Colonic mucosa (tissue), 4 donors: Measurements from ENCODE around the gene NPAS1. TPM values are rescaled to one million over a fixed set of nuclear protein-coding genes. Genes with fewer than 3 reads are reported as not detected.

Experiments
- DNase-seq: peaks from one replicate; pipeline ENCODE4 v3.0.0-alpha.2; 2020
- H3K27ac ChIP-seq: fragments of 200-600 bp; one replicate; pipeline ENCODE4 v1.8.0; 2021
- H3K27me3 ChIP-seq: fragments of 200-600 bp; one replicate; pipeline ENCODE4 v1.8.0; 2021
- H3K36me3 ChIP-seq: fragments of 200-600 bp; one replicate; pipeline ENCODE4 v1.8.0; 2021
- H3K4me1 ChIP-seq: fragments of 200-600 bp; one replicate; pipeline ENCODE4 v1.8.0; 2021; ENCODE audit warnings: mild to moderate bottlenecking
- H3K4me3 ChIP-seq: fragments of 200-600 bp; one replicate; pipeline ENCODE4 v1.8.0; 2021
- H3K9ac ChIP-seq, 2 donors: one replicate each; pipeline ENCODE4 v1.7.0; 2013; ENCODE audit warnings: control low read depth in 2 of 2, low read depth in 2 of 2, low read length in 2 of 2
- H3K9me3 ChIP-seq: fragments of 200-600 bp; one replicate; pipeline ENCODE4 v1.8.0; 2021
- CTCF ChIP-seq: fragments of 200-600 bp; IDR thresholded peaks from one replicate; pipeline ENCODE4 v1.8.0; 2022; ENCODE audit warnings: antibody characterized with exemption, mild to moderate bottlenecking
- intact Hi-C: fragments of 100-400 bp; cut with DNase I; formaldehyde crosslinking; loops from one replicate; pipeline ENCODE4 v1.14.1; 2022
- total RNA-seq, 2 donors: library from RNA; stranded (reverse); fragmentation: NEBNext Ultra II Directional in 1 of 2; extraction: Animal tissue kit (Norgen Biotek cat#: 25700) in 1 of 2; gene quantifications; one replicate each; pipeline ENCODE4 v1.2.1, GENCODE V29; 2021
- donor health status: healthy.
- donor health status: DM: no; HTN: no; CAD: no.
- donor health status: DM: no; HTN: no; CAD: no.

NPAS1 gene
- total RNA-seq, 2 donors from 2014 or later = 0.35 to 0.64 TPM

DNA sequence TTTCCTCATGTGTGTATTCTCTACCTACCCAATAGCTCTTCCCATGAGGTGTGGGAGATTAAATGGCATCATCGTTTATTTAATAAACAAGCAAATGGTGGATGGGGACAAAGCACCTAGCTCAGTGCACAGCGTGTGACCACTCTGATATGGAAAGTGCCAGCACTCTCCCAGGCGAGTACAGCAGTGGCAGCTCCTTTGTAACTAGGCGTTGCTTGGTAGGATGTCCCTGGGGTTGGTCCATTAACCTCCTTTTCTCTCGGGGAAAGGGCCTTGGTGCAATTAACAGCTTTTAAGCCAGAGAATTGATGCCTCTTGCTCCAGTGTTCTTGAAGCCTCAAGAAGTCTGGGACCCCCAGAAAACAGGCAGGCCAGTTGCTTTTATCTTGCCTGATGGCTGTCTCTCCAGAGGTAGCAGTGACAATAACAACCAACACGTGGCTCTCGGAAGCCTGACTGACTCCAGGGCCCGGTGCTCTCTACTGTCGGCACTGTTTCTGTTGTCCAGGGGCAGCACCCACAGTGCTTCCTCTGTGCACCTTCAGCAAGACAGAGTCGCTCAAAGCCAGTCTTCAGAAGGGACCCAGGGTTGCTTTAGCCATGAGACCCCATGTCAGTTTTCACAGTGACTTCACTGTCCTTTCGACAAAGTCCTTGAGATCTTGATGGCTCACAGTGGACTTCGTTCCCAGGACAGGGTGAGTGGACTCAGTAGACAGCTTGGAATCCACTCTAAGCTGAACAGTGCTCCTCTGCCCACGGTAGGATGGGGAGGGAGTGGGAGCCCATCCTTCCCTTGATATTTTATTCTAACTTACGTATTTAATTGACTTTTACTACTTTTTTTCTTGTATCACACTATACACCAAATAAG lies 33.9 kb upstream of the NPAS1 start:
- H3K4me3 ChIP-seq = no peak overlapping the region
- no peak for DNase-seq
- H3K27ac ChIP-seq = no peak overlapping the region
- H3K27me3 ChIP-seq = no peaks in the 10 kb centered on the region
- H3K9ac ChIP-seq = no peak overlapping the region
- no peaks in the 10 kb centered on the region for H3K36me3 ChIP-seq
- no peak for TF ChIP-seq CTCF
- intact Hi-C loops = no loop called here
- no peaks in the 10 kb centered on the region for H3K4me1 ChIP-seq
- no peaks in the 10 kb centered on the region for H3K9me3 ChIP-seq

DNA sequence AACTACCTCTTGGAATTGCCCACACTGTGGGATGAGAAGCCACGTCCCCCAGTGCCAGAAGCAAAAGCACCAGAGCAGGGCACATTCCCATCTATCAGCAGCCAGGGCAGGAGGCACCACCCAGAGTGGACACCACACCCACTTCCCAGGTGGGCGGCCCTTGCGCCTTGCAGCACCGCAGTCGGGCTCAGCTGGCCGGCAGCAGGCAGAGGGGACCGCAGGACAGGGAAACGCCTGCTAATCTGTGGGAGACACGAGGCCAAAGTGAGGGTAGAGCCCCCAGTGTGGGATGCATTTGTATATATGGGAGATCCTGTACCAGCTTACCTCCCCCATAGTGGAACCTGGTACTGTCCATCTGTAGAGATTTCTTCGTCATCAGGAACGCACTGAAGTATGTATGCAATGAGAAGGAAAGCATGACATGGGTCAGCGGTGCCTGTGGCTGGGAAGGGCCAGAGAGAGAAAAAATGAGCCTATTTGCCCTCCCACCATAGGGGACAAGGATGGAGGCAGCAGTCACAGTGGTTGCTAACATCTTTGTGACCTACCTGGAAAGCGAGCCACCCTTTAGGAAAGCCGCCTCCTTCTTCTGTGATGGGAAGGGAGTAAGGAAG lies 30.9 kb upstream of the NPAS1 start:
- H3K36me3 ChIP-seq = no peaks in the 10 kb centered on the region

DNA sequence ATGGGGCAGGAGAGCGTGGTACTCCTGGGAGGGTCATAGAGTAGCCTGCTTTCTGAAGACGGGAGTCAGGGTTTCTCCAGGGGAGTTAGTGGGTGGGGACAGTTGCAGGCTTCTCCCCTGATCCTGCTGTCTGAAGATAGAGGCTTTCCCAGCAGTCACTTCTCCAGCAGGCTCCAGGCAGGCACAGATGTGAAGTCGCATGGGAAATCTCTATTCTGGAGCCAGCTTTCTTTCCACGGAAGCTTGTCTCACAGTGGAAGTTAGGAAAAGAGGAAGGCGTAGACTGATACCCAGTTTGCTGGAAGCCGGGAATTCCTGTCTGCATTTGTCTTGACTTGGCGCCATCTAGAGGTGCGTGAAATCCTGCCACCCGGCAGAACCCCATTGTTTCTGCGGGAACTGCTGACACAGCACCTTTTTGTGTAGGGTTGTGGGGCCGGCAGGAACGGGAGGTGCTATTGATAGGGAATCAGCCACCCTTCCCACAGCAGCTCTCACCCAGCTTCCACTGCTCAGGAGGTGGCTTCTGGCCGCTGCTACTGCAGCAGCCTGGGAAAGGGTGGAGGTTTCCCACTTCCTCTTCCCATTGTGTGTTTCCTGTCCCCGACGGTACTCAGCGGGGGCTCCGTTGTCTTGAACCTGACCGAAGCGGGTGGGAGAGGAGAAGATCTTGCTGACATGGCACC lies 28.5 kb upstream of the NPAS1 start:
- intact Hi-C loops = loop anchor here (2.0 to 10.0 kb wide), 2 partner anchors 134 to 236 kb away; no protein-coding TSS in a partner anchor
- peak; percentile 86 for DNase-seq

More for the DNA sequence above, 30.9 kb upstream of the NPAS1 start:
- no peak for DNase-seq
- H3K9ac ChIP-seq = no peak overlapping the region
- TF ChIP-seq CTCF = no peak
- H3K27me3 ChIP-seq = no peaks in the 10 kb centered on the region
- no peaks in the 10 kb centered on the region for H3K4me1 ChIP-seq
- no peak overlapping the region for H3K27ac ChIP-seq
- intact Hi-C loops = no loop called here
- H3K9me3 ChIP-seq = no peaks in the 10 kb centered on the region
- H3K4me3 ChIP-seq = no peak overlapping the region

GRCh38 chr19:46992699-46993535 lies 26.7 kb upstream of the NPAS1 start:
- Histone ChIP-seq H3K4me1 (no peaks in the 10 kb centered on the region), H3K9me3 (no peaks in the 10 kb centered on the region), H3K9ac (no peak overlapping the region), H3K36me3 (no peaks in the 10 kb centered on the region), H3K27me3 (no peaks in the 10 kb centered on the region), H3K4me3 (no peak overlapping the region), H3K27ac (no peak overlapping the region)
- no peak for TF ChIP-seq CTCF
- intact Hi-C loops = loop anchor here (10.0 kb wide), 1 partner anchor 238 kb away; no protein-coding TSS in a partner anchor
- no peak for DNase-seq

More for the DNA sequence above, 28.5 kb upstream of the NPAS1 start:
- Histone ChIP-seq H3K4me3 (no peak overlapping the region), H3K27me3 (no peaks in the 10 kb centered on the region), H3K4me1 (no peaks in the 10 kb centered on the region), H3K9me3 (no peaks in the 10 kb centered on the region), H3K27ac (no peak overlapping the region), H3K36me3 (no peaks in the 10 kb centered on the region), H3K9ac (no peak overlapping the region)
- peak; percentile 89 for TF ChIP-seq CTCF

DNA sequence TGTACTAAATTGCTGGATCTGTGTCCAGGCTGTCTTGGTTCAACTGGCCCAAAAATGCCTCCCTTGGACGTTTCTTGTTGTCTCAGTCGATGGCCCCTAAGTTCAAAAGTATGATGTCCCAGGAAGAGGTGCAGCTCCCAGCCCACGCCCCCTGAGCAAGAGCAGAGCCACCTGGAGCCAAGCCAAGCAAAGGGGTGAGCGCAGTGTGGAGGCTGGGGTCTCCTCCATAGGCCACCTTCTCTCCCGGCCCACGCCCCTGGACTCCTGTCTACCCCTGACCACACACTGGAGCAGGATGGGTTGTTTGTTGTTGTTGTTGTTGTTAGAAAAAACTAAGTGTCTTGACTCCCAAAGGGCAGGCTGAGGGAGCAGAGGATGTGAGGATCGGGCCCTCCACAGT lies 26.0 kb upstream of the NPAS1 start:
- H3K27ac ChIP-seq = no peak overlapping the region
- no peak overlapping the region for H3K9ac ChIP-seq
- no peak for DNase-seq
- no peaks in the 10 kb centered on the region for H3K9me3 ChIP-seq
- no peak for TF ChIP-seq CTCF
- H3K36me3 ChIP-seq = no peaks in the 10 kb centered on the region
- H3K4me3 ChIP-seq = no peak overlapping the region
- H3K27me3 ChIP-seq = no peaks in the 10 kb centered on the region
- no peaks in the 10 kb centered on the region for H3K4me1 ChIP-seq
- intact Hi-C loops = loop anchor here (10.0 kb wide), 1 partner anchor 239 kb away; no protein-coding TSS in a partner anchor
